SJSA1 (cell line): Measurements from ENCODE around the gene GLIPR2. TPM values are rescaled to one million over a fixed set of nuclear protein-coding genes. Genes with fewer than 3 reads are reported as not detected.

ENCODE experiments used
- DNase-seq, 2 experiments: peaks; one replicate each; pipeline ENCODE4 v3.0.0-alpha.2; 2015 to 2020; ENCODE audit warnings: low spot score in 2 of 2, low read depth in 1 of 2
- H3K27ac ChIP-seq: fragments of 250-450 bp; sonication (Bioruptor Pico); 2 replicates; pipeline ENCODE4 v1.5.1; 2020; ENCODE audit warnings: mild to moderate bottlenecking, moderate library complexity
- H3K27me3 ChIP-seq: fragments of 250-450 bp; sonication (Bioruptor Pico); replicated peaks from 2 replicates; pipeline ENCODE4 v1.5.1; 2020; ENCODE audit warnings: mild to moderate bottlenecking, moderate library complexity
- H3K36me3 ChIP-seq: fragments of 250-450 bp; sonication (Bioruptor Pico); 2 replicates; pipeline ENCODE4 v1.5.1; 2020; ENCODE audit warnings: mild to moderate bottlenecking
- H3K4me1 ChIP-seq: fragments of 250-450 bp; sonication (Bioruptor Pico); replicated peaks from 2 replicates; pipeline ENCODE4 v1.6.1; 2021; ENCODE audit warnings: mild to moderate bottlenecking
- H3K4me3 ChIP-seq: fragments of 250-450 bp; sonication (Bioruptor Pico); 2 replicates; pipeline ENCODE4 v1.5.1; 2020; ENCODE audit warnings: mild to moderate bottlenecking
- H3K9me3 ChIP-seq: fragments of 250-450 bp; sonication (Bioruptor Pico); replicated peaks from 2 replicates; pipeline ENCODE4 v1.5.1; 2020; ENCODE audit warnings: mild to moderate bottlenecking
- total RNA-seq: library from RNA; depleted of rRNA; stranded (reverse); fragments of >200 nt; shearing (Covaris generic); gene quantifications from 2 replicates; pipeline ENCODE4 v1.2.3, GENCODE V29; 2014

GLIPR2 gene
- total RNA-seq, 1 experiment from 2014 or later = 37.3 TPM

- DNase-seq = peak; percentile 93 to 95
- peaks cover 13% of the 10 kb centered on the region for H3K36me3 ChIP-seq
- H3K27me3 ChIP-seq = no peaks in the 10 kb centered on the region
- peak within 1 kb of the TSS; percentile 80 for H3K4me3 ChIP-seq
- H3K9me3 ChIP-seq = no peaks in the 10 kb centered on the region
- H3K4me1 ChIP-seq = peaks cover 29% of the 10 kb centered on the region
- peak within 1 kb of the TSS; percentile 71 for H3K27ac ChIP-seq
Observed at GRCh38 chr9:36190388-36191289, 54.1 kb downstream of the GLIPR2 start, which contains the start of gene CLTA. Gene CLTA (plus strand): TSS chr9:36190921. CDS start chr9:36191057, 136 bp downstream.

GRCh38 chr9:36191290-36191645 is 54.7 kb downstream of the GLIPR2 start:
- Histone ChIP-seq H3K27ac (peak overlapping the region; percentile 71), H3K27me3 (no peaks in the 10 kb centered on the region), H3K9me3 (no peaks in the 10 kb centered on the region), H3K4me3 (peak overlapping the region; percentile 80), H3K4me1 (peaks cover 29% of the 10 kb centered on the region), H3K36me3 (peaks cover 13% of the 10 kb centered on the region)
- DNase-seq = no peak

- Histone ChIP-seq H3K9me3 (no peaks in the 10 kb centered on the region), H3K4me3 (peak overlapping the region; percentile 80), H3K4me1 (peaks cover 29% of the 10 kb centered on the region), H3K27ac (peak overlapping the region; percentile 71; the same call in 1 of the 2 replicates), H3K36me3 (peaks cover 15% of the 10 kb centered on the region), H3K27me3 (no peaks in the 10 kb centered on the region)
- no peak for DNase-seq
Observed at GRCh38 chr9:36191686-36192085, 55.2 kb downstream of the GLIPR2 start.

- Histone ChIP-seq H3K36me3 (peaks cover 18% of the 10 kb centered on the region), H3K27ac (no peak overlapping the region), H3K4me1 (peaks cover 27% of the 10 kb centered on the region), H3K27me3 (no peaks in the 10 kb centered on the region), H3K4me3 (peak overlapping the region; percentile 80), H3K9me3 (no peaks in the 10 kb centered on the region)
- no peak for DNase-seq
Observed at GRCh38 chr9:36192196-36192595, 55.7 kb downstream of the GLIPR2 start.

- Histone ChIP-seq H3K9me3 (no peaks in the 10 kb centered on the region), H3K4me3 (no peak overlapping the region), H3K4me1 (peaks cover 20% of the 10 kb centered on the region), H3K36me3 (peaks cover 20% of the 10 kb centered on the region), H3K27ac (no peak overlapping the region), H3K27me3 (no peaks in the 10 kb centered on the region)
- DNase-seq = no peak
Observed at GRCh38 chr9:36193023-36193422, 56.5 kb downstream of the GLIPR2 start.

GRCh38 chr9:36194326-36195000 is 57.9 kb downstream of the GLIPR2 start:
- no peak for DNase-seq
- Histone ChIP-seq H3K9me3 (no peaks in the 10 kb centered on the region), H3K27me3 (no peaks in the 10 kb centered on the region), H3K4me3 (no peak overlapping the region), H3K4me1 (peaks cover 20% of the 10 kb centered on the region), H3K36me3 (peaks cover 20% of the 10 kb centered on the region), H3K27ac (no peak overlapping the region)

GRCh38 chr9:36204906-36205547 is 68.5 kb downstream of the GLIPR2 start:
- H3K36me3 ChIP-seq = peaks cover 82% of the 10 kb centered on the region
- no peaks in the 10 kb centered on the region for H3K9me3 ChIP-seq
- H3K4me1 ChIP-seq = peaks cover 6% of the 10 kb centered on the region; the same call in 1 of the 2 replicates
- no peaks in the 10 kb centered on the region for H3K27me3 ChIP-seq
- H3K27ac ChIP-seq = no peak overlapping the region
- H3K4me3 ChIP-seq = no peak overlapping the region
- DNase-seq = no peak

GRCh38 chr9:36207016-36207415 is 70.5 kb downstream of the GLIPR2 start:
- H3K9me3 ChIP-seq = no peaks in the 10 kb centered on the region
- peaks cover 6% of the 10 kb centered on the region; the same call in 1 of the 2 replicates for H3K4me1 ChIP-seq
- no peaks in the 10 kb centered on the region for H3K27me3 ChIP-seq
- peaks cover 82% of the 10 kb centered on the region for H3K36me3 ChIP-seq
- no peak overlapping the region for H3K4me3 ChIP-seq
- no peak for DNase-seq
- no peak overlapping the region for H3K27ac ChIP-seq

- Histone ChIP-seq H3K4me3 (no peak overlapping the region), H3K27me3 (no peaks in the 10 kb centered on the region), H3K27ac (no peak overlapping the region), H3K36me3 (peaks cover 82% of the 10 kb centered on the region), H3K4me1 (peaks cover 6% of the 10 kb centered on the region; the same call in 1 of the 2 replicates), H3K9me3 (no peaks in the 10 kb centered on the region)
- DNase-seq = no peak
Observed at GRCh38 chr9:36207546-36208012, 71.0 kb downstream of the GLIPR2 start.

- no peak for DNase-seq
- Histone ChIP-seq H3K4me1 (peaks cover 6% of the 10 kb centered on the region; the same call in 1 of the 2 replicates), H3K27ac (no peak overlapping the region), H3K9me3 (no peaks in the 10 kb centered on the region), H3K4me3 (no peak overlapping the region), H3K36me3 (peaks cover 78% of the 10 kb centered on the region), H3K27me3 (no peaks in the 10 kb centered on the region)
Observed at GRCh38 chr9:36208521-36209253, 72.2 kb downstream of the GLIPR2 start.

GRCh38 chr9:36210722-36211121 is 74.2 kb downstream of the GLIPR2 start:
- no peaks in the 10 kb centered on the region for H3K9me3 ChIP-seq
- H3K36me3 ChIP-seq = peaks cover 66% of the 10 kb centered on the region
- no peak overlapping the region for H3K4me3 ChIP-seq
- H3K27me3 ChIP-seq = no peaks in the 10 kb centered on the region
- no peak overlapping the region for H3K27ac ChIP-seq
- DNase-seq = no peak
- H3K4me1 ChIP-seq = peaks cover 6% of the 10 kb centered on the region; the same call in 1 of the 2 replicates

GRCh38 chr9:36211510-36211909 is 75.0 kb downstream of the GLIPR2 start:
- Histone ChIP-seq H3K4me1 (peaks cover 6% of the 10 kb centered on the region; the same call in 1 of the 2 replicates), H3K36me3 (peaks cover 64% of the 10 kb centered on the region), H3K4me3 (no peak overlapping the region), H3K27me3 (no peaks in the 10 kb centered on the region), H3K9me3 (no peaks in the 10 kb centered on the region), H3K27ac (no peak overlapping the region)
- no peak for DNase-seq

- no peaks in the 10 kb centered on the region for H3K9me3 ChIP-seq
- H3K36me3 ChIP-seq = peaks cover 50% of the 10 kb centered on the region
- H3K4me3 ChIP-seq = no peak overlapping the region
- no peaks in the 10 kb centered on the region for H3K4me1 ChIP-seq
- no peak overlapping the region for H3K27ac ChIP-seq
- no peaks in the 10 kb centered on the region for H3K27me3 ChIP-seq
- no peak for DNase-seq
Observed at GRCh38 chr9:36213387-36213786, 76.9 kb downstream of the GLIPR2 start.
